Peyer's patch (tissue), 4 donors: Measurements from ENCODE around the gene SMDT1. TPM values are rescaled to one million over a fixed set of nuclear protein-coding genes. Genes with fewer than 3 reads are reported as not detected.

ENCODE experiments used
- small RNA-seq, 2 donors: library from RNA; depleted of rRNA; stranded (forward); fragments of <200 nt; gene quantifications; one replicate each; pipeline ENCODE3, GENCODE V24; 2016
- total RNA-seq, 4 donors: library from RNA; depleted of rRNA; stranded (reverse); fragments of >200 nt; gene quantifications; one replicate each; pipeline ENCODE4 v1.1.0, GENCODE V29; 2016

SMDT1 gene
- total RNA-seq, 4 donors from 2014 or later = 9.9 to 18.2 (median 17.0) TPM

Small RNA genes within 50 kb of the gene (small RNA-seq; reads per million reads assigned to genes)
- gene SNORD13P1 = 0 reads per million in 2 donors

Other genes starting within 250 kb of the SMDT1 start
- 100 to 1,000 TPM in 3 of 4 donors, 10 to 100 TPM in 1; 66.0 to 221 (median 144) TPM for gene SREBF2, start 246.6 kb upstream of the SMDT1 start, total RNA-seq
- gene SHISA8, start 164.6 kb upstream of the SMDT1 start, total RNA-seq = not detected
- 10 to 100 TPM in 1 of 4 donors, 1 to 10 TPM in 2, under 1 TPM in 1; 0.35 to 52.8 (median 3.2) TPM for gene TNFRSF13C, start 152.9 kb upstream of the SMDT1 start, total RNA-seq
- gene CENPM, start 132.5 kb upstream of the SMDT1 start, total RNA-seq = 10 to 100 TPM; 14.2 to 71.0 (median 17.8) TPM
- gene SEPTIN3, start 110.3 kb upstream of the SMDT1 start, total RNA-seq = not detected
- 1 to 10 TPM; 2.1 to 4.0 (median 3.4) TPM for gene WBP2NL, start 80.9 kb upstream of the SMDT1 start, total RNA-seq
- gene NAGA, start 8.9 kb upstream of the SMDT1 start, total RNA-seq = 100 to 1,000 TPM in 1 of 4 donors, 10 to 100 TPM in 3; 31.4 to 102 (median 86.9) TPM
- 10 to 100 TPM in 1 of 4 donors, 1 to 10 TPM in 3; 5.8 to 14.6 (median 7.6) TPM for gene PHETA2, start 5.5 kb upstream of the SMDT1 start, total RNA-seq
- 10 to 100 TPM; 57.2 to 88.1 (median 61.0) TPM for gene NDUFA6, start 11.1 kb downstream of the SMDT1 start, total RNA-seq
- 100 to 1,000 TPM in 2 of 4 donors, 10 to 100 TPM in 2; 18.2 to 329 (median 117) TPM for gene CYP2D6, start 51.1 kb downstream of the SMDT1 start, total RNA-seq
- gene TCF20, start 191.0 kb downstream of the SMDT1 start, total RNA-seq = 10 to 100 TPM; 43.8 to 75.1 (median 59.5) TPM